OCI-LY7 (cell line): ENCODE data around the gene JCHAIN. TPM values are rescaled to one million over a fixed set of nuclear protein-coding genes. Genes with fewer than 3 reads are reported as not detected.

Source experiments
- BruUV-seq: library from RNA; stranded (reverse); fragments of 400-500 nt; replicated peaks from 2 replicates; lab custom pipeline; 2021; lab: Mats Ljungman, UMichigan
- CTCF ChIA-PET: fragments of 300-600 bp; sonication (Branson Sonifier 250); formaldehyde crosslinking; loops from one replicate; lab custom pipeline; 2022; ENCODE audit warnings: antibody characterized with exemption; ENCODE audit not compliant: unreplicated experiment; lab: Charles Lee
- POLR2A ChIA-PET: fragments of 300-600 bp; sonication (Branson Sonifier 250); formaldehyde crosslinking; loops from one replicate; lab custom pipeline; 2022; ENCODE audit warnings: antibody characterized with exemption; lab: Charles Lee
- DNase-seq: peaks from one replicate; pipeline ENCODE4 v3.0.0-alpha.2; 2015; ENCODE audit warnings: low spot score
- H2AFZ ChIP-seq: fragments of 200-600 bp; sonication (generic), shearing (Covaris generic); 2 replicates; pipeline ENCODE4 v1.6.1; 2014; ENCODE audit warnings: mild to moderate bottlenecking, antibody characterized with exemption, low read length, moderate library complexity
- H3K27ac ChIP-seq: fragments of 200-600 bp; sonication (generic); 2 replicates; pipeline ENCODE4 v1.5.1; 2014; ENCODE audit warnings: mixed run types, low read depth, mild to moderate bottlenecking, moderate library complexity, low read length, inconsistent platforms; ENCODE audit not compliant: poor library complexity, severe bottlenecking
- H3K36me3 ChIP-seq: fragments of 200-600 bp; sonication (generic); 2 replicates; pipeline ENCODE4 v1.6.1; 2014; ENCODE audit warnings: mild to moderate bottlenecking, antibody characterized with exemption, low read length, moderate library complexity, mixed read lengths; ENCODE audit not compliant: insufficient read depth
- H3K4me1 ChIP-seq: fragments of 200-600 bp; sonication (generic); 2 replicates; pipeline ENCODE4 v1.5.1; 2014; ENCODE audit warnings: mild to moderate bottlenecking, low read length; ENCODE audit not compliant: insufficient read depth, poor library complexity, severe bottlenecking
- H3K4me2 ChIP-seq: fragments of 200-600 bp; sonication (generic); 2 replicates; pipeline ENCODE4 v1.6.1; 2014; ENCODE audit warnings: mild to moderate bottlenecking, low read length
- H3K4me3 ChIP-seq: fragments of 200-600 bp; sonication (generic); 2 replicates; pipeline ENCODE4 v1.5.1; 2014; ENCODE audit warnings: mild to moderate bottlenecking, low read depth, low read length; ENCODE audit not compliant: poor library complexity, severe bottlenecking
- H3K79me2 ChIP-seq: fragments of 200-600 bp; sonication (generic); 2 replicates; pipeline ENCODE4 v1.6.1; 2016; ENCODE audit warnings: low read depth, mild to moderate bottlenecking, low read length, moderate library complexity, mixed read lengths; ENCODE audit not compliant: insufficient read depth
- H3K9me2 ChIP-seq: fragments of 200-600 bp; sonication (generic); 2 replicates; pipeline ENCODE4 v1.6.1; 2016; ENCODE audit warnings: mild to moderate bottlenecking, low read length, mixed read lengths; ENCODE audit not compliant: insufficient read depth
- H3K9me3 ChIP-seq: fragments of 200-600 bp; sonication (generic); 2 replicates; pipeline ENCODE4 v1.6.1; 2014; ENCODE audit warnings: mild to moderate bottlenecking, mixed run types, low read length, mixed read lengths
- H4K20me1 ChIP-seq: fragments of 200-600 bp; sonication (generic); 2 replicates; pipeline ENCODE4 v1.6.1; 2014; ENCODE audit warnings: mild to moderate bottlenecking, antibody characterized with exemption, low read length, moderate library complexity, mixed read lengths; ENCODE audit not compliant: insufficient read depth
- EZH2phosphoT487 ChIP-seq: fragments of 200-600 bp; sonication (generic); IDR thresholded peaks from 2 replicates; pipeline ENCODE4 v1.6.1; 2018; ENCODE audit warnings: low read depth, borderline replicate concordance, mild to moderate bottlenecking, mixed run types, antibody characterized with exemption, low read length, moderate library complexity, mixed read lengths
- intact Hi-C: fragments of 100-400 bp; cut with micrococcal nuclease; formaldehyde crosslinking; loops from one replicate; pipeline ENCODE4 v1.10.0; 2022; ENCODE audit not compliant: unreplicated experiment
- total RNA-seq, 2 experiments: library from RNA; depleted of rRNA in 1 of 2; stranded (reverse); fragments of >200 nt in 1 of 2; shearing (Covaris generic) in 1 of 2; gene quantifications; 2 replicates each; pipeline ENCODE4 v1.2.3, GENCODE V29; 2014 to 2022
- TF ChIP-seq, protein P1 (sequence below): fragments of 200-600 bp; sonication (generic); conservative IDR thresholded peaks from 2 replicates; pipeline ENCODE4 v1.5.1; 2014; ENCODE audit warnings: mild to moderate bottlenecking, antibody characterized with exemption, low read length, moderate library complexity, mixed read lengths

The JCHAIN gene
- total RNA-seq, 2 experiments from 2014 or later, result 1,492 to 1,542 TPM

DNA sequence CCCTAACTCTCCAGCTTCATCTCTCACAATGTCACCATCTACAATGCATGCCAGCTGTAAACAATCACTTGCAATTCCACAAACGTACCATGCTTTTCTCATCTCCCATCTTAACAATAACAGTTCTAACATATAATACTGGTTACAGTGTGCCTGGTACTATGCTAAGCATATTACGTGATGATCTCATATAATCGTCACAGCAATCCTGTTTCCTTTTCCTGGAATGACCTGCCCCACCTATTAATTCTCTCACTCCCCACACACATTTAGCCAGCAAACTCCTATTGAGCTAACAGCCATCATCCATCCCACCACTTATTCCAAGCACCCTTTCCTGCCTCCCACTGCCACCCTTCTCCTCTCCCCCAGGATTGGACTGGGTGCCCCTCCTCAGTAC, 7.9 kb downstream of the JCHAIN start:
- intact Hi-C loops, result no loop called here
- POLR2A ChIA-PET, result interaction anchor here (0.7 to 17.1 kb wide), 6 partner anchors 10 to 46 kb away, joined by 3 to 837 read pairs (median 4); partner anchors contain the start of gene JCHAIN

DNA sequence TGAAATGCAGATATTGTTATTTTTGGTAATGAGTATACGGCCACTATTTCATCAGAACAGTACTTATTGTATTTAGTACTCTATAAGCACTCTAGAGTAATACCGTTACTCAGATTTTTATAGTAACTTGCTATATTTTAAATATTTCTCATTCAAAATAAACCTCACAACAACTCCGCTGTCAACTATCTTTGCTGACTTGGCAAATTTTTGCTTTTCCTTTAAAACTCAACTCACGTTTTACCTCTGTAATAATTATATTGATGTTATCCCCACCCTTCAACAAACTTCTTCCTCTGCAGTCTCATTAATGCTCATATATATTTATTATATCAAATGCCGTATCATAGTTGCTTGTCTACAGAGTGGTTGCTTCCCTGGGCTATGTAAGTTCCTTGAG, 9.0 kb downstream of the JCHAIN start:
- H3K36me3 ChIP-seq, result peaks cover 99% of the 10 kb centered on the region
- H3K4me3 ChIP-seq, result peak overlapping the region; percentile 98
- BruUV-seq, result no TSS peak
- H3K79me2 ChIP-seq, result peaks cover 79% of the 10 kb centered on the region
- peaks cover 63% of the 10 kb centered on the region for H3K4me1 ChIP-seq
- H3K27ac ChIP-seq, result no peak overlapping the region
- TF ChIP-seq, protein P1, sequence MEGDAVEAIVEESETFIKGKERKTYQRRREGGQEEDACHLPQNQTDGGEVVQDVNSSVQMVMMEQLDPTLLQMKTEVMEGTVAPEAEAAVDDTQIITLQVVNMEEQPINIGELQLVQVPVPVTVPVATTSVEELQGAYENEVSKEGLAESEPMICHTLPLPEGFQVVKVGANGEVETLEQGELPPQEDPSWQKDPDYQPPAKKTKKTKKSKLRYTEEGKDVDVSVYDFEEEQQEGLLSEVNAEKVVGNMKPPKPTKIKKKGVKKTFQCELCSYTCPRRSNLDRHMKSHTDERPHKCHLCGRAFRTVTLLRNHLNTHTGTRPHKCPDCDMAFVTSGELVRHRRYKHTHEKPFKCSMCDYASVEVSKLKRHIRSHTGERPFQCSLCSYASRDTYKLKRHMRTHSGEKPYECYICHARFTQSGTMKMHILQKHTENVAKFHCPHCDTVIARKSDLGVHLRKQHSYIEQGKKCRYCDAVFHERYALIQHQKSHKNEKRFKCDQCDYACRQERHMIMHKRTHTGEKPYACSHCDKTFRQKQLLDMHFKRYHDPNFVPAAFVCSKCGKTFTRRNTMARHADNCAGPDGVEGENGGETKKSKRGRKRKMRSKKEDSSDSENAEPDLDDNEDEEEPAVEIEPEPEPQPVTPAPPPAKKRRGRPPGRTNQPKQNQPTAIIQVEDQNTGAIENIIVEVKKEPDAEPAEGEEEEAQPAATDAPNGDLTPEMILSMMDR, result no peak
- no peak for TF ChIP-seq EZH2phosphoT487
- intact Hi-C loops, result no loop called here
- H3K4me2 ChIP-seq, result peak overlapping the region; percentile 71
- H3K9me2 ChIP-seq, result no peaks in the 10 kb centered on the region
- peaks cover 24% of the 10 kb centered on the region for H4K20me1 ChIP-seq
- DNase-seq, result no peak
- CTCF ChIA-PET, result no interaction called here
- POLR2A ChIA-PET, result interaction anchor here (0.6 to 17.1 kb wide), 8 partner anchors 11 to 367 kb away, joined by 3 to 837 read pairs (median 5); partner anchors contain the start of gene JCHAIN
- no peaks in the 10 kb centered on the region for H3K9me3 ChIP-seq
- no peak overlapping the region for H2AFZ ChIP-seq

More for the DNA sequence above, 7.9 kb downstream of the JCHAIN start:
- Histone ChIP-seq H3K9me3 (no peaks in the 10 kb centered on the region), H3K4me2 (peak overlapping the region; percentile 71), H3K36me3 (peaks cover 97% of the 10 kb centered on the region), H3K27ac (peak overlapping the region; percentile 14), H2AFZ (no peak overlapping the region), H3K4me1 (peaks cover 60% of the 10 kb centered on the region), H3K79me2 (peaks cover 86% of the 10 kb centered on the region), H3K4me3 (peak overlapping the region; percentile 98), H4K20me1 (peaks cover 24% of the 10 kb centered on the region), H3K9me2 (no peaks in the 10 kb centered on the region)
- CTCF ChIA-PET, result no interaction called here
- no TSS peak for BruUV-seq
- no peak for DNase-seq
- TF ChIP-seq EZH2phosphoT487, result no peak
- TF ChIP-seq, protein P1, result no peak

DNA sequence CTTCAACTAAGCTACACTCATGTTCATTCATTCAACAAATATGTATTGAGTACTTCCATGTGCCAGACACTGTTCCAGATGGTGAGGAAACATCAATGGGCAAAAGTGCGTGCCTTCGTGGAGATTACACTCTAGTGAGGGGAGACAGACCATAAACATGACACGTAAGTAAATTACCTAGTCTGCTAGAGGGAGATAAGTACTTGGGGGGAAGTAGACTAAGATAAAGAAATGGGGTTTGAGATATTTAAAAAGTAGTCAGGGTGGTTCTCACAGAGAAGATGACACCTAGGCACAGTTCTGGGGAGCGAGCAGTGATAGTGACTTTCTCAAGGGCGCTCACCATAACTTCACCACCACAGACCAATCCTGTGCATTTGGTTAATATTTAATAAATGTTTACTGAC, 11.7 kb downstream of the JCHAIN start:
- no peak for DNase-seq
- BruUV-seq, result no TSS peak
- intact Hi-C loops, result no loop called here
- no peak overlapping the region for H3K4me3 ChIP-seq
- no peaks in the 10 kb centered on the region for H3K9me2 ChIP-seq
- no peaks in the 10 kb centered on the region for H3K9me3 ChIP-seq
- POLR2A ChIA-PET, result interaction anchor here (0.7 to 1.3 kb wide), 3 partner anchors 9 to 34 kb away, joined by 3 to 7 read pairs (median 5); partner anchors contain the start of gene UTP3
- peaks cover 52% of the 10 kb centered on the region for H3K79me2 ChIP-seq
- TF ChIP-seq EZH2phosphoT487, result no peak
- TF ChIP-seq, protein P1, result no peak
- H3K36me3 ChIP-seq, result peaks cover 92% of the 10 kb centered on the region
- H2AFZ ChIP-seq, result no peak overlapping the region
- H3K4me2 ChIP-seq, result no peak overlapping the region
- CTCF ChIA-PET, result no interaction called here
- peaks cover 51% of the 10 kb centered on the region for H3K4me1 ChIP-seq
- no peak overlapping the region for H3K27ac ChIP-seq
- H4K20me1 ChIP-seq, result peaks cover 24% of the 10 kb centered on the region
